ENCODE data around the gene KIFC3. TPM values are rescaled to one million over a fixed set of nuclear protein-coding genes. Genes with fewer than 3 reads are reported as not detected.
"Not testable (repeated sequence)": the region's sequence is repeated elsewhere in the genome, so short reads cannot be mapped to it uniquely, and the experiment has no call there.

The KIFC3 gene
- total RNA-seq, 4 donors from 2014 or later = 50.9 to 87.0 (median 60.2) TPM

DNA sequence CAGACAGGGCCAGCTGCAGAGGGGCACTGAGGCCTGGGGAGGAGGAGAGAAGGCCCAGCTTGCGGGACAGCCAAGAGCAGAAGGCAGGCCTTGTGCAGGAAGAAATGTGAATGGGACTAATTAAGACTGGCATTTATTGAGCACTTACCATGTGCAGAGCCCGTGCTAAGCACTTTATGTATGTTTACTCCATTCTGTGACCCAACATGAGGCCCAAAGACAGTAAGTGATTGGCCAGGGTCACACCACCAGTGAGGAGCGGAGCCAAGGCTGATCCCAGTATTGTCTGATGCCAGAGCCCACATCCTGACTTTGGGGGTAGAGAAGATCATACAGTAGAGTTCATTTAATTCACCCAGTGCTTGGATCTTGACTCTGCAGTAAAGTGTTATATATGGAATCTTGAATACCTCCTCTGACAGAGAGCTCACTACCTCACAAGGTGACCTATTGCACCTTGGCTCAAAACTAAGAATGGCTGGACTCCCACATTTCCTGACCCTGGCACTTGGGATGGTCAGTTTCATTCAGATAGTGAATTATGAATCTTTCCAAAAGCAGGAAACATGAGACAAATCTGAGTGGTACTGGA lies 53.1 kb downstream of the KIFC3 start:
- Histone ChIP-seq H3K4me1 (peaks cover 0 to 9% (median 0%) of the 10 kb centered on the region in 4 donors), H3K27me3 (no peaks in the 10 kb centered on the region), H3K4me3 (no peak overlapping the region), H3K27ac (no peak overlapping the region), H3K9me3 (no peaks in the 10 kb centered on the region), H3K36me3 (peaks cover 0 to 79% (median 0%) of the 10 kb centered on the region in 3 donors)
- TF ChIP-seq POLR2A (IDR thresholded peaks at IDR 0.05) (no peak), EP300 (IDR thresholded peaks at IDR 0.05) (no peak)
- TF ChIP-seq, protein P1, sequence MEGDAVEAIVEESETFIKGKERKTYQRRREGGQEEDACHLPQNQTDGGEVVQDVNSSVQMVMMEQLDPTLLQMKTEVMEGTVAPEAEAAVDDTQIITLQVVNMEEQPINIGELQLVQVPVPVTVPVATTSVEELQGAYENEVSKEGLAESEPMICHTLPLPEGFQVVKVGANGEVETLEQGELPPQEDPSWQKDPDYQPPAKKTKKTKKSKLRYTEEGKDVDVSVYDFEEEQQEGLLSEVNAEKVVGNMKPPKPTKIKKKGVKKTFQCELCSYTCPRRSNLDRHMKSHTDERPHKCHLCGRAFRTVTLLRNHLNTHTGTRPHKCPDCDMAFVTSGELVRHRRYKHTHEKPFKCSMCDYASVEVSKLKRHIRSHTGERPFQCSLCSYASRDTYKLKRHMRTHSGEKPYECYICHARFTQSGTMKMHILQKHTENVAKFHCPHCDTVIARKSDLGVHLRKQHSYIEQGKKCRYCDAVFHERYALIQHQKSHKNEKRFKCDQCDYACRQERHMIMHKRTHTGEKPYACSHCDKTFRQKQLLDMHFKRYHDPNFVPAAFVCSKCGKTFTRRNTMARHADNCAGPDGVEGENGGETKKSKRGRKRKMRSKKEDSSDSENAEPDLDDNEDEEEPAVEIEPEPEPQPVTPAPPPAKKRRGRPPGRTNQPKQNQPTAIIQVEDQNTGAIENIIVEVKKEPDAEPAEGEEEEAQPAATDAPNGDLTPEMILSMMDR (IDR thresholded peaks at IDR 0.05) = no peak
- no peak for DNase-seq (ENCODE audit: low spot score in 2 of 2)
- 71 to 84% methylated on average over 3 of the region's 3 CpGs for WGBS, 2 donors

DNA sequence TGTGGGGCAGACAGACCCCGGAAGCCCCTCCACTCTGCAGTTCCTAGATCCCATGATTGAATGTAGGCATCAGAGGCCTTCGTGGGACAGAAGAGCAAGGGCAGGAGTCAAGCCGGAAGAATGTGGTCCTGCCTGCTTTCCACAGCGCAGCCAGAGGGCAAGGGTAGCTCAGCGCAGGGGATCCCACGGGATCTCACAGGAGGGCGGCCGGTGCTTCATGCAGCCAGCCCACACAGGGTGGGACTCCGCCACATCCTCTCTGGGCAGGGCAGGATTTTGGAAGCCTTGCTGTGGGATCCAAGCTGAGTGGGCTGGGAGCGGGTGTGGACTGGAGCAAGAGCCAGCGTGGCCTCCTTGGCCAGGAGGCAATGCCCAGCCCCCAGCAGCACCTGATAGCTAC lies 53.7 kb downstream of the KIFC3 start:
- DNase-seq (ENCODE audit: low spot score in 2 of 2) = no peak
- H3K9me3 ChIP-seq = no peaks in the 10 kb centered on the region
- no peaks in the 10 kb centered on the region for H3K27me3 ChIP-seq
- no peak overlapping the region for H3K4me3 ChIP-seq
- 58 to 75% methylated on average over 10 to 11 of the region's 11 CpGs for WGBS, 2 donors
- H3K36me3 ChIP-seq = peaks cover 0 to 79% (median 0%) of the 10 kb centered on the region in 3 donors
- peaks cover 0 to 9% (median 0%) of the 10 kb centered on the region in 4 donors for H3K4me1 ChIP-seq
- no peak overlapping the region for H3K27ac ChIP-seq
- no peak for TF ChIP-seq POLR2A (IDR thresholded peaks at IDR 0.05)

DNA sequence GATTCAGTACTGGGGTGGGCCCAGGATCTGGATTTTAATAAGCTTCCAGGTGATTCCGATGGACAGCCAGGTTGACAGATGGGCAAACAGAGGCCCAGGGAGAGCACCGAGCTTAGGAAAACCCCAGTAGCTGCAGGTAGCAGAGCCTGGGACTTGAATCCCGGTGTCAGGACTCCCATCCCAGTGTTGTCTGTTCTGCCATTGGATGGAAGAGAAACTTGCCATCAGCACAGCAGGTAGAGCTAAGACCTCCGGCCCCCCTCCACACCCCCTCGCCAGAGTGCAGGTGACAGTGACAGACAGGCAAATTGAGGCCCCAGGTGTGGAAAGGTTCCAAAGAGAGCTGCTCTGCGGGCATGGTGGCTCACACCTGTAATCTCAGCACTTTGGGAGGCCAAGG lies 54.3 kb downstream of the KIFC3 start:
- no peak for DNase-seq (ENCODE audit: low spot score in 2 of 2)
- peaks cover 0 to 9% (median 0%) of the 10 kb centered on the region in 4 donors for H3K4me1 ChIP-seq
- H3K4me3 ChIP-seq = no peak overlapping the region
- H3K27me3 ChIP-seq = no peaks in the 10 kb centered on the region
- H3K36me3 ChIP-seq = peaks cover 0 to 79% (median 0%) of the 10 kb centered on the region in 3 donors
- no peaks in the 10 kb centered on the region for H3K9me3 ChIP-seq
- 85 to 90% methylated on average over 6 of the region's 6 CpGs for WGBS, 2 donors
- TF ChIP-seq EP300 (IDR thresholded peaks at IDR 0.05) = no peak
- TF ChIP-seq POLR2A (IDR thresholded peaks at IDR 0.05) = no peak
- TF ChIP-seq, protein P1 (IDR thresholded peaks at IDR 0.05) = no peak
- H3K27ac ChIP-seq = no peak overlapping the region

DNA sequence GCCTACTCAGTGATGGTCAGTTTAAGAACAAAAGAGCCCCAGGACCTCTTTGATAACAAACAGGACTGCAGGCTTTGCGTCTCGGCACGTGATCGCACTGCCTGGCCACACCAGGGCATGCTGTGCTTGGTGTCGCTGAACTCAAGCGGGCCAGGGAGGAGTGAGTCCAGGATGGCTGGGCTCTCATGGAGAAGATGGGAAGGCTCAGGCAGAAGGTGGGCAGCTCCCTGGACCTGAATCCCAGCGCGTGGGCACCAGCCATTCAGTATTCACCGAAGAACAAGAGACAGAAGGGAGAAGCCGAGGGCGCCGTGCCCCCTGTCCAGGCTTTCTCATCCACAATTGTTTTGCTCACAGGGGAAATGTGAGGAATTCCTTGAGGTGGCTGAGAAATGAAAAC lies 54.8 kb downstream of the KIFC3 start:
- TF ChIP-seq POLR2A (IDR thresholded peaks at IDR 0.05) (no peak), EP300 (IDR thresholded peaks at IDR 0.05) (no peak)
- TF ChIP-seq, protein P1 (IDR thresholded peaks at IDR 0.05) = no peak
- no peak overlapping the region for H3K4me3 ChIP-seq
- no peak for DNase-seq (ENCODE audit: low spot score in 2 of 2)
- no peaks in the 10 kb centered on the region for H3K27me3 ChIP-seq
- H3K27ac ChIP-seq = no peak overlapping the region
- WGBS, 2 donors = 82 to 89% methylated on average over 12 of the region's 12 CpGs
- no peaks in the 10 kb centered on the region for H3K9me3 ChIP-seq
- H3K36me3 ChIP-seq = peaks cover 0 to 79% (median 0%) of the 10 kb centered on the region in 3 donors
- peaks cover 0 to 9% (median 0%) of the 10 kb centered on the region in 4 donors for H3K4me1 ChIP-seq

DNA sequence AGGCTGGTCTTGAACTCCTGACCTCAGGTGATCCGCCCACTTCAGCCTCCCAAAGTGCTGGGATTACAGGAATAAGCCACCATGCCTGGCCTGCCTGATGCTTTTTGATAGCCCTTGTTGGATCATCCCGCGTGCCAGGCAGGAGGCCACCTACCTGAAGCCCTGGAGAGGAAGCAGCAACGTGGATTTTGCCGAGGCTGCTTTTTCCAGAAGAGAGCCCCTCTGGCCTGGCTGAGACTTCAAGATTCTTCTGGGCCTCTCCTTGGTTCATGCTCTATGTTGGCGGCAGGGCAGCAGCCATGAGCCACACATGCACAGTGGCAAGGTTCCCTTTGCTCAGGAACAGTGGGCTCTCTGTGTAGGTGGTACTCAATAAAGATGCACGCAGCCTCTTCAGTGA lies 55.2 kb downstream of the KIFC3 start:
- no peaks in the 10 kb centered on the region for H3K27me3 ChIP-seq
- DNase-seq (ENCODE audit: low spot score in 2 of 2) = no peak
- H3K4me3 ChIP-seq = no peak overlapping the region
- H3K9me3 ChIP-seq = no peaks in the 10 kb centered on the region
- 84 to 89% methylated on average over 7 of the region's 7 CpGs for WGBS, 2 donors
- H3K4me1 ChIP-seq = peaks cover 0 to 9% (median 0%) of the 10 kb centered on the region in 4 donors
- no peak overlapping the region for H3K27ac ChIP-seq
- TF ChIP-seq POLR2A (IDR thresholded peaks at IDR 0.05) = no peak
- TF ChIP-seq, protein P1 (IDR thresholded peaks at IDR 0.05) = no peak
- no peak for TF ChIP-seq EP300 (IDR thresholded peaks at IDR 0.05)
- H3K36me3 ChIP-seq = peaks cover 0 to 76% (median 0%) of the 10 kb centered on the region in 3 donors

DNA sequence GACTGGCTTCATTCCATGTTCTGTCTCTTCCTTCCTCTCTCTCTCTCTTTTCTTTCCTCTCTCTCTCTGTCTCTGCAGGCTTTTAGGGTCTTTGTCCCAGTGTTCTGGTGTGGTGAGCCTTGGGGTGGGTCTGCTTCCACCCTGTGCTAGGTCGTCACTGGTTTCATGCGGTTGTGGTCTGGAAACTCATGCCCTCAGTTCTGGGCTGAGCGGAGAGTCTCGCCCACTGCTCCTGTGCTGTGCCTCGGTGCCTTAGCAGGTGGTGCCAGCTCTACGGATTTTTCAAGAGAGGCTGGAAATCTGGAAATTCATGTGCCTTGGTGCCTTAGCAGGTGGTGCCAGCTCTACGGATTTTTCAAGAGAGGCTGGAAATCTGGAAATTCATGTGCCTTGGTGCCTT lies 56.0 kb downstream of the KIFC3 start:
- DNase-seq (ENCODE audit: low spot score in 2 of 2); H3K9me3 ChIP-seq; H3K27me3 ChIP-seq; H3K4me1 ChIP-seq; H3K4me3 ChIP-seq; H3K27ac ChIP-seq: not testable (repeated sequence)
- H3K36me3 ChIP-seq = peaks cover 0 to 76% (median 0%) of the 10 kb centered on the region in 3 donors
- 80 to 89% methylated on average over 7 of the region's 7 CpGs for WGBS, 2 donors
